Astrocyte (in vitro differentiated cells and primary cell): Measurements from ENCODE around the gene PSMD4. TPM values are rescaled to one million over a fixed set of nuclear protein-coding genes. Genes with fewer than 3 reads are reported as not detected.

ENCODE experiments used
- DNase-seq: peaks from one replicate; pipeline ENCODE4 v3.0.0-alpha.2; 2010; ENCODE audit warnings: low read depth
- FAIRE-seq: peaks from 2 replicates; lab custom pipeline; 2011; peaks lifted over from hg19 to GRCh38; lab: Jason Lieb, UNC
- H2AFZ ChIP-seq: 2 replicates; pipeline ENCODE4 v1.6.0; 2012; ENCODE audit warnings: low read depth, low read length, inconsistent platforms
- H3K27ac ChIP-seq: 2 replicates; pipeline ENCODE4 v1.5.1; 2011; ENCODE audit warnings: low read depth, low read length, inconsistent platforms
- H3K27me3 ChIP-seq: 2 replicates; pipeline ENCODE4 v1.6.0; 2011; ENCODE audit warnings: low read length, inconsistent platforms; ENCODE audit not compliant: insufficient read depth
- H3K36me3 ChIP-seq: 2 replicates; pipeline ENCODE4 v1.5.1; 2011; ENCODE audit warnings: low read length, inconsistent platforms; ENCODE audit not compliant: insufficient read depth
- H3K4me1 ChIP-seq: 2 replicates; pipeline ENCODE4 v1.5.1; 2011; ENCODE audit warnings: low read length, inconsistent platforms; ENCODE audit not compliant: insufficient read depth
- H3K4me2 ChIP-seq: 2 replicates; pipeline ENCODE4 v1.6.0; 2012; ENCODE audit warnings: low read length, inconsistent platforms
- H3K4me3 ChIP-seq: 2 replicates; pipeline ENCODE4 v1.5.1; 2011; ENCODE audit warnings: low read depth, mild to moderate bottlenecking, low read length, inconsistent platforms; ENCODE audit not compliant: insufficient read depth
- H3K79me2 ChIP-seq: 2 replicates; pipeline ENCODE4 v1.6.0; 2012; ENCODE audit warnings: mild to moderate bottlenecking, low read length, inconsistent platforms; ENCODE audit not compliant: insufficient read depth
- H3K9ac ChIP-seq: 2 replicates; pipeline ENCODE4 v1.6.0; 2012; ENCODE audit warnings: mild to moderate bottlenecking, low read length, inconsistent platforms
- H3K9me3 ChIP-seq: 2 replicates; pipeline ENCODE4 v1.5.1; 2012; ENCODE audit warnings: low read depth, mild to moderate bottlenecking, low read length, inconsistent platforms; ENCODE audit not compliant: insufficient read depth
- H4K20me1 ChIP-seq: 2 replicates; pipeline ENCODE4 v1.6.0; 2012; ENCODE audit warnings: low read length, inconsistent platforms; ENCODE audit not compliant: insufficient read depth
- H3K27ac Mint-ChIP-seq: one replicate; pipeline ENCODE4 v1.8.0; 2021; ENCODE audit warnings: mild to moderate bottlenecking, mixed read lengths; ENCODE audit not compliant: unreplicated experiment
- H3K27me3 Mint-ChIP-seq: one replicate; pipeline ENCODE4 v1.8.0; 2021; ENCODE audit warnings: low read depth, mixed read lengths; ENCODE audit not compliant: unreplicated experiment
- H3K36me3 Mint-ChIP-seq: one replicate; pipeline ENCODE4 v1.8.0; 2021; ENCODE audit warnings: low read depth, mixed read lengths; ENCODE audit not compliant: unreplicated experiment
- H3K4me1 Mint-ChIP-seq: one replicate; pipeline ENCODE4 v1.8.0; 2021; ENCODE audit warnings: low read depth, mixed read lengths; ENCODE audit not compliant: unreplicated experiment
- H3K4me3 Mint-ChIP-seq: one replicate; pipeline ENCODE4 v1.8.0; 2021; ENCODE audit warnings: mild to moderate bottlenecking, moderate library complexity, mixed read lengths; ENCODE audit not compliant: unreplicated experiment
- H3K9me3 Mint-ChIP-seq: one replicate; pipeline ENCODE4 v1.8.0; 2021; ENCODE audit warnings: mild to moderate bottlenecking, mixed read lengths; ENCODE audit not compliant: unreplicated experiment
- EZH2 ChIP-seq: IDR thresholded peaks from 2 replicates; pipeline ENCODE4 v1.6.1; 2012; ENCODE audit warnings: mild to moderate bottlenecking, low read length, inconsistent platforms; ENCODE audit not compliant: insufficient read depth
- total RNA-seq: library from RNA; stranded (reverse); gene quantifications from 2 replicates; pipeline ENCODE4 v1.2.1, GENCODE V29; 2021
- TF ChIP-seq, protein P1 (sequence below): IDR thresholded peaks from 2 replicates; pipeline ENCODE4 v1.5.1; 2011; ENCODE audit warnings: low read depth, mild to moderate bottlenecking, inconsistent platforms, low read length, moderate library complexity; ENCODE audit not compliant: insufficient read depth

The PSMD4 gene
- total RNA-seq, 1 donor from 2014 or later: 171 TPM

DNA sequence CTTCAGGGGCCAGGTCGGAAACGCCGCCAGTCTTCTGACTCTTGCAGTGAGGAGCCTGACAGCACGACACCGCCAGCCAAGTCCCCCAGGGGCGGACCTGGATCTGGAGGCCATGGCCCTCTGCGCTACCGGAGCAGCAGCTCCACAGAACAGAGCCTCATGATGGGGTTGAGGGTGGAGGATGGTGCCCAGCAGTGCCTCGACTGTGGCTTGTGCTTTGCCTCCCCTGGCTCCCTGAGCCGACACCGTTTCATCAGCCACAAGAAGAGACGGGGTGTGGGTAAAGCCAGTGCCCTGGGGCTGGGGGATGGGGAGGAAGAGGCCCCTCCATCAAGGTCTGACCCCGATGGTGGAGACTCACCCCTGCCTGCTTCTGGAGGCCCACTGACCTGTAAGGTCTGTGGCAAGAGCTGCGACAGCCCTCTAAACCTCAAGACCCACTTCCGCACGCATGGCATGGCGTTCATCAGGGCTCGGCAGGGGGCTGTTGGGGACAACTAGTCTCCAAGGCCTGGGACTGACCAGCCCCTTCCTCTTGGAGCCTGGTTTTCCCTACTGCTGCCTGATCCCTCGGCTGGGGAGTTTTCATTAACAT lies 36.3 kb downstream of the PSMD4 start:
- Mint-ChIP-seq H3K36me3 (peaks cover 39% of the 10 kb centered on the region), H3K4me3 (no peak overlapping the region), H3K27ac (no peak overlapping the region), H3K4me1 (peaks cover 3% of the 10 kb centered on the region), H3K27me3 (no peaks in the 10 kb centered on the region), H3K9me3 (no peaks in the 10 kb centered on the region)
- H3K4me2 ChIP-seq: no peak overlapping the region
- H3K4me3 ChIP-seq: no peak overlapping the region
- no peak overlapping the region for H3K27ac ChIP-seq
- no peaks in the 10 kb centered on the region for H3K27me3 ChIP-seq
- H3K9me3 ChIP-seq: no peaks in the 10 kb centered on the region
- H4K20me1 ChIP-seq: peaks cover 41% of the 10 kb centered on the region
- H2AFZ ChIP-seq: no peak overlapping the region
- peaks cover 20% of the 10 kb centered on the region for H3K79me2 ChIP-seq
- FAIRE-seq (no peak), DNase-seq (no peak)
- H3K9ac ChIP-seq: no peak overlapping the region
- no peak for TF ChIP-seq EZH2
- TF ChIP-seq, protein P1, sequence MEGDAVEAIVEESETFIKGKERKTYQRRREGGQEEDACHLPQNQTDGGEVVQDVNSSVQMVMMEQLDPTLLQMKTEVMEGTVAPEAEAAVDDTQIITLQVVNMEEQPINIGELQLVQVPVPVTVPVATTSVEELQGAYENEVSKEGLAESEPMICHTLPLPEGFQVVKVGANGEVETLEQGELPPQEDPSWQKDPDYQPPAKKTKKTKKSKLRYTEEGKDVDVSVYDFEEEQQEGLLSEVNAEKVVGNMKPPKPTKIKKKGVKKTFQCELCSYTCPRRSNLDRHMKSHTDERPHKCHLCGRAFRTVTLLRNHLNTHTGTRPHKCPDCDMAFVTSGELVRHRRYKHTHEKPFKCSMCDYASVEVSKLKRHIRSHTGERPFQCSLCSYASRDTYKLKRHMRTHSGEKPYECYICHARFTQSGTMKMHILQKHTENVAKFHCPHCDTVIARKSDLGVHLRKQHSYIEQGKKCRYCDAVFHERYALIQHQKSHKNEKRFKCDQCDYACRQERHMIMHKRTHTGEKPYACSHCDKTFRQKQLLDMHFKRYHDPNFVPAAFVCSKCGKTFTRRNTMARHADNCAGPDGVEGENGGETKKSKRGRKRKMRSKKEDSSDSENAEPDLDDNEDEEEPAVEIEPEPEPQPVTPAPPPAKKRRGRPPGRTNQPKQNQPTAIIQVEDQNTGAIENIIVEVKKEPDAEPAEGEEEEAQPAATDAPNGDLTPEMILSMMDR: no peak
- H3K4me1 ChIP-seq: no peaks in the 10 kb centered on the region
- H3K36me3 ChIP-seq: peaks cover 26% of the 10 kb centered on the region

DNA sequence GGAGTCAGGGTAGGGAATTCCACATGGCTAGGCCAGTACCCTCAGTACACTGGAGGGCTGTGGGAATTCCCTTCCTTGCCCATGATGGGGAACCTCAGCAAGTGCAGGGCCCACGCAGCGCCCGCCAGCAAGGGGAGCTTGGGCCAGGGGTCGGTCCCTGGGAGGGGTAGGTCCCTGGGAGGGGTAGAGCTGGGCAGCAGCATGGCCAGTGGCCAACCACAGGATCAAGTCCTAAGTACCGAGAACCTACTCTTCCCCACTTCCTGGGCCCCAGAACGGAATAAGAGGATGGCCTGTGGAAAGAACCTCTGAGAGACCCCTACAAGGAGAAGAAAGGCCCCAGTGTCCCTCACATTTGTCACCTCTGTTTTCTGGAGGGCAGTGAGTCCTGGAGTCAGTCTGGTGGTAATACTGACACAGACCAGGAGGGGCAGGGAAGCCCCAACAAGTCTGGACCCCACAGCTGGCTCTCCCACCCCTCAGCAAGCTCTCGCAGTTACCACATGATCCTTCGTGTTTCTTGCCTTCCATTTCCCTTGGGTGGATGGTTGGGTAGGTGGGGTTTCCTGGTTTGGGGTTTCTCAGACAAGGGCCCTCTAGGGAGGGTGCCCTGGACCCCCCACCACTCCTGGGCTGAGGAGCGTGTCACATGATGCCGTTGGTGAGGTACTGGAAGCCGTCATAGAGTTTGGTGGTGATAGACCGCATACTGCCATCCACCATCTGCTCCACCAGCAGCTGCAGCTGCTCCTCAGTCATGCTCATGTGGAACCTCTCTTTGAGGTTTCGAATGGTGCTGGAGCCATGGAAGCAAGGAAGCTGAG lies 37.9 kb downstream of the PSMD4 start:
- Mint-ChIP-seq H3K27me3 (no peaks in the 10 kb centered on the region), H3K36me3 (peaks cover 29% of the 10 kb centered on the region), H3K9me3 (no peaks in the 10 kb centered on the region), H3K4me1 (peaks cover 3% of the 10 kb centered on the region), H3K4me3 (no peak overlapping the region), H3K27ac (no peak overlapping the region)
- peaks cover 14% of the 10 kb centered on the region for H3K79me2 ChIP-seq
- no peak for FAIRE-seq
- H3K27me3 ChIP-seq: no peaks in the 10 kb centered on the region
- no peak overlapping the region for H3K4me2 ChIP-seq
- no peak overlapping the region for H3K27ac ChIP-seq
- H4K20me1 ChIP-seq: peaks cover 25% of the 10 kb centered on the region
- no peak overlapping the region for H3K4me3 ChIP-seq
- no peaks in the 10 kb centered on the region for H3K9me3 ChIP-seq
- H3K36me3 ChIP-seq: peaks cover 26% of the 10 kb centered on the region
- no peaks in the 10 kb centered on the region for H3K4me1 ChIP-seq
- H3K9ac ChIP-seq: no peak overlapping the region
- H2AFZ ChIP-seq: no peak overlapping the region
- DNase-seq: no peak
- TF ChIP-seq, protein P1: no peak
- TF ChIP-seq EZH2: no peak

DNA sequence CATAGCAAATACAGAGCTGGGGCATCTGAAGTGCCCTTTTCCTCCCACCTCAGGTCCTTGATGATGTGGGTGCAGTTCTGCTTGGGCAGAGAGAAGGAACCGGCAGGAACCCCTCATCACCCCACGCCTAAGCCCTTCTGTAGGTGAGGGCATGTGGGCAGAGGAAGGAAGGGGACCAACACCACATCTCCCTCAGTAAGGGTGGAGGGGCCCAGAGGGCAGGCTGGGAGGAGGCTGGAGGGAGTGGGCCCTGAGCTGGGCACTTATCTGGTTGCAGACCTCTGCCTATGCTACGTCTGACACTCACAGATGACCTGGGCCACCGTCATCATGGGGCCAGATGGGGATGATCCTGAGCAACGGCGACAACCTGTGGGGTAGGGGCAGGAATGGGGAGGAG lies 38.6 kb downstream of the PSMD4 start:
- peaks cover 35% of the 10 kb centered on the region for H3K36me3 Mint-ChIP-seq
- peaks cover 18% of the 10 kb centered on the region for H4K20me1 ChIP-seq
- no peak overlapping the region for H3K4me3 ChIP-seq
- H3K4me2 ChIP-seq: no peak overlapping the region
- no peaks in the 10 kb centered on the region for H3K9me3 ChIP-seq
- DNase-seq (no peak), FAIRE-seq (no peak)
- no peaks in the 10 kb centered on the region for H3K27me3 Mint-ChIP-seq
- H2AFZ ChIP-seq: no peak overlapping the region
- no peak overlapping the region for H3K4me3 Mint-ChIP-seq
- no peaks in the 10 kb centered on the region for H3K27me3 ChIP-seq
- peaks cover 7% of the 10 kb centered on the region for H3K79me2 ChIP-seq
- H3K9me3 Mint-ChIP-seq: no peaks in the 10 kb centered on the region
- no peak overlapping the region for H3K27ac ChIP-seq
- no peak for TF ChIP-seq EZH2
- TF ChIP-seq, protein P1: no peak
- no peaks in the 10 kb centered on the region for H3K4me1 ChIP-seq
- H3K9ac ChIP-seq: no peak overlapping the region
- H3K4me1 Mint-ChIP-seq: peaks cover 3% of the 10 kb centered on the region
- peaks cover 31% of the 10 kb centered on the region for H3K36me3 ChIP-seq
- H3K27ac Mint-ChIP-seq: no peak overlapping the region
